Aortic smooth muscle cell (primary cell): ENCODE results near the gene CACNG6. TPM values are rescaled to one million over a fixed set of nuclear protein-coding genes. Genes with fewer than 3 reads are reported as not detected.

Source experiments
- total RNA-seq: library from RNA; depleted of rRNA; stranded (reverse); fragments of >200 nt; gene quantifications from 2 replicates; pipeline ENCODE4 v1.2.3, GENCODE V29; 2014

CACNG6 gene, protein sequence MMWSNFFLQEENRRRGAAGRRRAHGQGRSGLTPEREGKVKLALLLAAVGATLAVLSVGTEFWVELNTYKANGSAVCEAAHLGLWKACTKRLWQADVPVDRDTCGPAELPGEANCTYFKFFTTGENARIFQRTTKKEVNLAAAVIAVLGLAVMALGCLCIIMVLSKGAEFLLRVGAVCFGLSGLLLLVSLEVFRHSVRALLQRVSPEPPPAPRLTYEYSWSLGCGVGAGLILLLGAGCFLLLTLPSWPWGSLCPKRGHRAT
- 0.37 and 0.53 TPM in 2 replicates for total RNA-seq

DNA sequence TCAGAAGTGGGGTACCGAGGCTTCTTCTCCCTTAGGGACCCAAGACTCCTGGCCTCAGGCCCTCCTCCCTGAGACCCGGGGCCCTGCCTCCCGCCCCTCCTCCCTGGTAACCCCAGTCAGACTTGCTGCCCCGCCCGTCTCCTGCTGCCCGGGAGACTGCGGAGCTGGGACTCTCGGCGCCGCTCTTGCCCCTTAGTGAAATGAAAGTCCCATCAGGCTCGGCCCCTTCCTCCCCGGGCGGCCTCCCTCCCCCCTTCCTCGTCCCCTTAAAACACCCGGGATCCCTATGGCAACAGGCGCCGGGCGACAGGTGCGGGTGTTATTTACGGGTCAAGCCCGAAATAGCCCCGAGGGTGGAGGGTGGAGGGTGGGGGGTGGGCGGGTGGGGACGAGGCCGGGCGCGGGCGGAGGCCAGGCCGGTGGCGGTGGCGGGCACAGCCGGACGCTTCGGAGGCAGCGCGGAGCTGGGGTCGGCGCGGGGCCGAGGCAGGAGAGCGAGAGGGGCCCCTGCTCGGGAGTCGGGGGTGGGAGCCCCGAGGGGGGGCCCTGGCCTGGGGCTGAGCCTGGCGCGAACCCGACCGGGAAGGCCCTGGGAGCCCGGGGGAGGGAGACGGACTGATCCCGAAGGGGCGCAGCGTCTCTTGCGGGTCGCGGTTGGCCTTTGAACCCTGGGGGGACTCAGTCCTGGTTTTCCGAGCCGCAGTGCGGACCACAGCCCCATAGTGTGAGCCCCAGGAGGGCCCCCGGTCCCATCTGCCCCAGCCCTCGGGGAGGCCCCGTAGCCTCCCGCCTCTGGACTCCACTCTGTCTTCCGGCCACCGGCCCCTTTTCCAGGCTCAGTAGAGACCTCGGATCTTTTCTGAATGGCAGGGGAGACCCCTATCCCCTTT lies at the start of gene CACNG6:
Gene CACNG6, plus strand, starts transcription at position 414 of the 890 bp plus-strand sequence. CDS start 1,241 bp downstream, outside the sequence.

DNA sequence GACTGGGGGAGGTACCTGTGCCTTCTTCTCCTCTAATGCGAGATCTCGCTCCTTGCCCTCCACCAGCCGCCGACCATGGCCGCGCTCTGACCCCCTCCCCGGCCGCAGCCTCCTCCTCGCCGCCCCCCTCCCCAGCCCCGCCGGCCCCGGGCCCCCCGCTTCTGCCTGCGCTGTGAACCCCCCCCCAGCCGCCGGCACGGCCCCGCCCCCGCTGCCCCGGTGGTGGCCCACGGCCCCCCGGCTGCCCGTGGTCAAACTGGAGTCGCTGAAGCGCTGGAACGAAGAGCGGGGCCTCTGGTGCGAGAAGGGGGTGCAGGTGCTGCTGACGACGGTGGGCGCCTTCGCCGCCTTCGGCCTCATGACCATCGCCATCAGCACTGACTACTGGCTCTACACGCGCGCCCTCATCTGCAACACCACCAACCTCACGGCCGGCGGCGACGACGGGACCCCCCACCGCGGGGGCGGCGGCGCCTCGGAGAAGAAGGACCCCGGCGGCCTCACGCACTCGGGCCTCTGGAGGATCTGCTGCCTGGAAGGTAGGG lies 28.5 kb upstream of the CACNG6 start, which contains the start of gene CACNG8:
Gene CACNG8, plus strand, starts transcription at position 51 of the 545 bp plus-strand sequence.

Other genes with a start within 250 kb of the CACNG6 start
- under 0.01 TPM in 1 of 2 replicates, not detected in the other for gene NLRP12, start 167.3 kb upstream of the CACNG6 start, total RNA-seq
- 8.6 and 16.4 TPM in 2 replicates for gene MYADM, start 123.8 kb upstream of the CACNG6 start, total RNA-seq
- 0.19 and 0.26 TPM in 2 replicates for gene PRKCG, start 109.4 kb upstream of the CACNG6 start, total RNA-seq
- gene CACNG7, start 82.4 kb upstream of the CACNG6 start, total RNA-seq: 0.13 and 0.75 TPM in 2 replicates
- gene CACNG8, start 28.7 kb upstream of the CACNG6 start, total RNA-seq: 0.12 and 0.26 TPM in 2 replicates
- not detected in 2 replicates for gene VSTM1, start 72.3 kb downstream of the CACNG6 start, total RNA-seq
- gene TARM1, start 89.7 kb downstream of the CACNG6 start, total RNA-seq: not detected in 2 replicates
- 0.06 and 0.13 TPM in 2 replicates for gene OSCAR, start 109.2 kb downstream of the CACNG6 start, total RNA-seq
- 19.5 and 23.3 TPM in 2 replicates for gene NDUFA3, start 111.2 kb downstream of the CACNG6 start, total RNA-seq
- 20.6 and 26.0 TPM in 2 replicates for gene TFPT, start 124.0 kb downstream of the CACNG6 start, total RNA-seq
- 54.7 and 58.1 TPM in 2 replicates for gene PRPF31, start 124.1 kb downstream of the CACNG6 start, total RNA-seq
- gene CNOT3, start 146.1 kb downstream of the CACNG6 start, total RNA-seq: 11.0 and 15.3 TPM in 2 replicates
- 7.3 and 7.9 TPM in 2 replicates for gene LENG1, start 168.1 kb downstream of the CACNG6 start, total RNA-seq
- 0.31 TPM in 1 of 2 replicates, not detected in the other for gene TMC4, start 181.5 kb downstream of the CACNG6 start, total RNA-seq
- 22.6 and 24.0 TPM in 2 replicates for gene MBOAT7, start 197.9 kb downstream of the CACNG6 start, total RNA-seq
- 38.7 and 39.7 TPM in 2 replicates for gene TSEN34, start 199.7 kb downstream of the CACNG6 start, total RNA-seq
- 2,262 and 2,314 TPM in 2 replicates for gene RPS9, start 209.2 kb downstream of the CACNG6 start, total RNA-seq
- gene LILRB3, start 231.4 kb downstream of the CACNG6 start, total RNA-seq: not detected in 2 replicates